Measurements from ENCODE around the gene GRAMD1B.

DNA sequence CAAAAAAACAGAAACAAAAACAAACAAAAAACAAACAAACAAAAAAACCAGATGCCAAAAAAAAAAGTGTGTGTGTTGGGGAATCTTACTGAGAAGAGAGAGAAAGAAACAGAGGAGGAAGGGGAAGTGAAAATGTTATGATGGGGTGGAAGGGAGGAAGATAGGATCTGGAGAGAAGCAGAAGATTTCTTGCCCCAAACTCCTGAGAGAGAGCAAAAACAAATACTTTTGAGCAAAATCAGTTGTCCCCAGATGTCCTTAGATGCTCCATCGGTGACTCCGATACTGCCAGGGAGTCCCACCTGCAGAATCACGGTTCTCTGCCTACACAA is 19.9 kb upstream of the GRAMD1B start:
- TF ChIP-seq EZH2 (IDR thresholded peaks at IDR 0.05) (no peak), YY1 (IDR thresholded peaks at IDR 0.05; ENCODE audit: extremely low read depth, insufficient replicate concordance, low read depth, low read length) (no peak), POLR2A (IDR thresholded peaks at IDR 0.05; ENCODE audit: borderline replicate concordance, extremely low read depth, insufficient read depth, insufficient read length) (no peak), ZNF274 (IDR thresholded peaks at IDR 0.05; ENCODE audit: low read depth, low read length) (no peak), CEBPB (IDR thresholded peaks at IDR 0.05; ENCODE audit: low read depth) (no peak), POLR2AphosphoS5 (IDR thresholded peaks at IDR 0.05; ENCODE audit: low read depth, low read length) (no peak), EGR1 (IDR thresholded peaks at IDR 0.05; ENCODE audit: low read depth) (no peak), SRF (IDR thresholded peaks at IDR 0.05; ENCODE audit: low read depth) (no peak), EZH2phosphoT487 (IDR thresholded peaks at IDR 0.05; ENCODE audit: borderline replicate concordance) (no peak), ELF1 (IDR thresholded peaks at IDR 0.05; ENCODE audit: borderline replicate concordance, low read depth) (no peak), RAD21 (IDR thresholded peaks at IDR 0.05; ENCODE audit: low read depth) (no peak), SIN3A (IDR thresholded peaks at IDR 0.05; ENCODE audit: low read depth) (no peak)
- TF ChIP-seq, protein P1, sequence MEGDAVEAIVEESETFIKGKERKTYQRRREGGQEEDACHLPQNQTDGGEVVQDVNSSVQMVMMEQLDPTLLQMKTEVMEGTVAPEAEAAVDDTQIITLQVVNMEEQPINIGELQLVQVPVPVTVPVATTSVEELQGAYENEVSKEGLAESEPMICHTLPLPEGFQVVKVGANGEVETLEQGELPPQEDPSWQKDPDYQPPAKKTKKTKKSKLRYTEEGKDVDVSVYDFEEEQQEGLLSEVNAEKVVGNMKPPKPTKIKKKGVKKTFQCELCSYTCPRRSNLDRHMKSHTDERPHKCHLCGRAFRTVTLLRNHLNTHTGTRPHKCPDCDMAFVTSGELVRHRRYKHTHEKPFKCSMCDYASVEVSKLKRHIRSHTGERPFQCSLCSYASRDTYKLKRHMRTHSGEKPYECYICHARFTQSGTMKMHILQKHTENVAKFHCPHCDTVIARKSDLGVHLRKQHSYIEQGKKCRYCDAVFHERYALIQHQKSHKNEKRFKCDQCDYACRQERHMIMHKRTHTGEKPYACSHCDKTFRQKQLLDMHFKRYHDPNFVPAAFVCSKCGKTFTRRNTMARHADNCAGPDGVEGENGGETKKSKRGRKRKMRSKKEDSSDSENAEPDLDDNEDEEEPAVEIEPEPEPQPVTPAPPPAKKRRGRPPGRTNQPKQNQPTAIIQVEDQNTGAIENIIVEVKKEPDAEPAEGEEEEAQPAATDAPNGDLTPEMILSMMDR (IDR thresholded peaks at IDR 0.05 in 2 of 3, conservative IDR thresholded peaks at IDR 0.05 in 1 of 3; ENCODE audit: borderline replicate concordance in 1 of 3, insufficient read depth in 1 of 3, low read depth in 2 of 3, low read length in 2 of 3), result no peak
- TF ChIP-seq, protein P2, sequence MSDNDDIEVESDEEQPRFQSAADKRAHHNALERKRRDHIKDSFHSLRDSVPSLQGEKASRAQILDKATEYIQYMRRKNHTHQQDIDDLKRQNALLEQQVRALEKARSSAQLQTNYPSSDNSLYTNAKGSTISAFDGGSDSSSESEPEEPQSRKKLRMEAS (IDR thresholded peaks at IDR 0.05), result no peak
